ENCODE measurements around the gene CABP2. TPM values are rescaled to one million over a fixed set of nuclear protein-coding genes. Genes with fewer than 3 reads are reported as not detected.
"Not testable (repeated sequence)": the region's sequence is repeated elsewhere in the genome, so short reads cannot be mapped to it uniquely, and the experiment has no call there.

CABP2 gene
- polyA plus RNA-seq, 2 donors = not detected

GRCh38 chr11:67491276-67492068, 31.8 kb downstream of the CABP2 start:
- 80 to 84% methylated on average over 24 of the region's 24 CpGs for WGBS, 2 donors
- no peak overlapping the region for H3K27ac ChIP-seq (ENCODE audit: low read depth in 2 of 2, low read length in 1 of 2)
- H3K4me3 ChIP-seq (ENCODE audit: low read depth in 1 of 2, low read length in 2 of 2) = no peak overlapping the region
- H3K27me3 ChIP-seq (ENCODE audit: control insufficient read depth in 1 of 2, insufficient read depth in 2 of 2, low read length in 2 of 2) = no peaks in the 10 kb centered on the region
- no peaks in the 10 kb centered on the region for H3K4me1 ChIP-seq (ENCODE audit: control insufficient read depth in 2 of 2, insufficient read depth in 2 of 2, low read length in 1 of 2)
- peaks cover 0 to 63% of the 10 kb centered on the region in 2 donors for H3K36me3 ChIP-seq (ENCODE audit: control insufficient read depth in 2 of 2, insufficient read depth in 2 of 2, low read length in 1 of 2)
- H3K9me3 ChIP-seq (ENCODE audit: control insufficient read depth in 2 of 2, insufficient read depth in 1 of 2, low read depth in 1 of 2, low read length in 1 of 2) = no peaks in the 10 kb centered on the region

GRCh38 chr11:67490727-67491065, 32.5 kb downstream of the CABP2 start:
- Histone ChIP-seq H3K4me3 (ENCODE audit: low read depth in 1 of 2, low read length in 2 of 2) (no peak overlapping the region), H3K27ac (ENCODE audit: low read depth in 2 of 2, low read length in 1 of 2) (no peak overlapping the region), H3K27me3 (ENCODE audit: control insufficient read depth in 1 of 2, insufficient read depth in 2 of 2, low read length in 2 of 2) (no peaks in the 10 kb centered on the region), H3K36me3 (ENCODE audit: control insufficient read depth in 2 of 2, insufficient read depth in 2 of 2, low read length in 1 of 2) (peaks cover 0 to 57% of the 10 kb centered on the region in 2 donors), H3K9me3 (ENCODE audit: control insufficient read depth in 2 of 2, insufficient read depth in 1 of 2, low read depth in 1 of 2, low read length in 1 of 2) (no peaks in the 10 kb centered on the region), H3K4me1 (ENCODE audit: control insufficient read depth in 2 of 2, insufficient read depth in 2 of 2, low read length in 1 of 2) (peaks cover 0 to 4% of the 10 kb centered on the region in 2 donors)
- 55 to 71% methylated on average over 15 of the region's 15 CpGs for WGBS, 2 donors

GRCh38 chr11:67489885-67490726, 33.1 kb downstream of the CABP2 start:
- H3K27me3 ChIP-seq (ENCODE audit: control insufficient read depth in 1 of 2, insufficient read depth in 2 of 2, low read length in 2 of 2) = no peaks in the 10 kb centered on the region
- H3K9me3 ChIP-seq (ENCODE audit: control insufficient read depth in 2 of 2, insufficient read depth in 1 of 2, low read depth in 1 of 2, low read length in 1 of 2) = no peaks in the 10 kb centered on the region
- WGBS, 2 donors = 78 to 84% methylated on average over 21 to 23 of the region's 23 CpGs
- H3K4me3 ChIP-seq (ENCODE audit: low read depth in 1 of 2, low read length in 2 of 2) = no peak overlapping the region
- no peak overlapping the region for H3K27ac ChIP-seq (ENCODE audit: low read depth in 2 of 2, low read length in 1 of 2)
- H3K36me3 ChIP-seq (ENCODE audit: control insufficient read depth in 2 of 2, insufficient read depth in 2 of 2, low read length in 1 of 2) = peaks cover 0 to 52% of the 10 kb centered on the region in 2 donors
- peaks cover 0 to 4% of the 10 kb centered on the region in 2 donors for H3K4me1 ChIP-seq (ENCODE audit: control insufficient read depth in 2 of 2, insufficient read depth in 2 of 2, low read length in 1 of 2)

- no peak overlapping the region for H3K4me3 ChIP-seq (ENCODE audit: low read depth in 1 of 2, low read length in 2 of 2)
- H3K4me1 ChIP-seq (ENCODE audit: control insufficient read depth in 2 of 2, insufficient read depth in 2 of 2, low read length in 1 of 2) = peaks cover 0 to 10% of the 10 kb centered on the region in 2 donors
- no peaks in the 10 kb centered on the region for H3K9me3 ChIP-seq (ENCODE audit: control insufficient read depth in 2 of 2, insufficient read depth in 1 of 2, low read depth in 1 of 2, low read length in 1 of 2)
- 85 to 86% methylated on average over 25 of the region's 25 CpGs for WGBS, 2 donors
- H3K27me3 ChIP-seq (ENCODE audit: control insufficient read depth in 1 of 2, insufficient read depth in 2 of 2, low read length in 2 of 2) = no peaks in the 10 kb centered on the region
- H3K27ac ChIP-seq (ENCODE audit: low read depth in 2 of 2, low read length in 1 of 2) = no peak overlapping the region
- peaks cover 0 to 48% of the 10 kb centered on the region in 2 donors for H3K36me3 ChIP-seq (ENCODE audit: control insufficient read depth in 2 of 2, insufficient read depth in 2 of 2, low read length in 1 of 2)
Measured at GRCh38 chr11:67489203-67489884, 33.9 kb downstream of the CABP2 start.

GRCh38 chr11:67486481-67487195, 36.6 kb downstream of the CABP2 start:
- no peak overlapping the region for H3K27ac ChIP-seq (ENCODE audit: low read depth in 2 of 2, low read length in 1 of 2)
- H3K27me3 ChIP-seq (ENCODE audit: control insufficient read depth in 1 of 2, insufficient read depth in 2 of 2, low read length in 2 of 2) = no peaks in the 10 kb centered on the region
- peaks cover 4 to 19% of the 10 kb centered on the region in 2 donors for H3K4me1 ChIP-seq (ENCODE audit: control insufficient read depth in 2 of 2, insufficient read depth in 2 of 2, low read length in 1 of 2)
- no peaks in the 10 kb centered on the region for H3K9me3 ChIP-seq (ENCODE audit: control insufficient read depth in 2 of 2, insufficient read depth in 1 of 2, low read depth in 1 of 2, low read length in 1 of 2)
- 83% methylated on average over 18 to 20 of the region's 20 CpGs for WGBS, 2 donors
- H3K4me3 ChIP-seq (ENCODE audit: low read depth in 1 of 2, low read length in 2 of 2) = no peak overlapping the region
- H3K36me3 ChIP-seq (ENCODE audit: control insufficient read depth in 2 of 2, insufficient read depth in 2 of 2, low read length in 1 of 2) = peaks cover 0 to 27% of the 10 kb centered on the region in 2 donors

GRCh38 chr11:67485873-67486361, 37.3 kb downstream of the CABP2 start:
- H3K4me3 ChIP-seq (ENCODE audit: low read depth in 1 of 2, low read length in 2 of 2); H3K27me3 ChIP-seq (ENCODE audit: control insufficient read depth in 1 of 2, insufficient read depth in 2 of 2, low read length in 2 of 2); H3K27ac ChIP-seq (ENCODE audit: low read depth in 2 of 2, low read length in 1 of 2); H3K9me3 ChIP-seq (ENCODE audit: control insufficient read depth in 2 of 2, insufficient read depth in 1 of 2, low read depth in 1 of 2, low read length in 1 of 2): not testable (repeated sequence)
- H3K4me1 ChIP-seq (ENCODE audit: control insufficient read depth in 2 of 2, insufficient read depth in 2 of 2, low read length in 1 of 2) = peaks cover 4 to 19% of the 10 kb centered on the region in 2 donors
- 65 to 75% methylated on average over 7 of the region's 7 CpGs for WGBS, 2 donors
- H3K36me3 ChIP-seq (ENCODE audit: control insufficient read depth in 2 of 2, insufficient read depth in 2 of 2, low read length in 1 of 2) = peaks cover 0 to 19% of the 10 kb centered on the region in 2 donors

GRCh38 chr11:67484847-67485311, 38.4 kb downstream of the CABP2 start:
- Histone ChIP-seq H3K4me1 (ENCODE audit: control insufficient read depth in 2 of 2, insufficient read depth in 2 of 2, low read length in 1 of 2) (peaks cover 4 to 19% of the 10 kb centered on the region in 2 donors), H3K9me3 (ENCODE audit: control insufficient read depth in 2 of 2, insufficient read depth in 1 of 2, low read depth in 1 of 2, low read length in 1 of 2) (no peaks in the 10 kb centered on the region), H3K27ac (ENCODE audit: low read depth in 2 of 2, low read length in 1 of 2) (peak overlapping the region; percentile 27 to 50), H3K27me3 (ENCODE audit: control insufficient read depth in 1 of 2, insufficient read depth in 2 of 2, low read length in 2 of 2) (no peaks in the 10 kb centered on the region), H3K4me3 (ENCODE audit: low read depth in 1 of 2, low read length in 2 of 2) (no peak overlapping the region), H3K36me3 (ENCODE audit: control insufficient read depth in 2 of 2, insufficient read depth in 2 of 2, low read length in 1 of 2) (peaks cover 0 to 9% of the 10 kb centered on the region in 2 donors)
- WGBS, 2 donors = 63 to 72% methylated on average over 11 of the region's 11 CpGs

GRCh38 chr11:67483831-67484665, 39.2 kb downstream of the CABP2 start:
- 72 to 78% methylated on average over 16 of the region's 16 CpGs for WGBS, 2 donors
- peaks cover 0 to 1% of the 10 kb centered on the region in 2 donors for H3K36me3 ChIP-seq (ENCODE audit: control insufficient read depth in 2 of 2, insufficient read depth in 2 of 2, low read length in 1 of 2)
- H3K4me3 ChIP-seq (ENCODE audit: low read depth in 1 of 2, low read length in 2 of 2) = peak overlapping the region in 1 of 2 donors; percentile 58
- peaks cover 4 to 19% of the 10 kb centered on the region in 2 donors for H3K4me1 ChIP-seq (ENCODE audit: control insufficient read depth in 2 of 2, insufficient read depth in 2 of 2, low read length in 1 of 2)
- no peaks in the 10 kb centered on the region for H3K9me3 ChIP-seq (ENCODE audit: control insufficient read depth in 2 of 2, insufficient read depth in 1 of 2, low read depth in 1 of 2, low read length in 1 of 2)
- no peaks in the 10 kb centered on the region for H3K27me3 ChIP-seq (ENCODE audit: control insufficient read depth in 1 of 2, insufficient read depth in 2 of 2, low read length in 2 of 2)
- H3K27ac ChIP-seq (ENCODE audit: low read depth in 2 of 2, low read length in 1 of 2) = peak overlapping the region; percentile 76 to 95
